ENCODE measurements around the gene MAML2. TPM values are rescaled to one million over a fixed set of nuclear protein-coding genes. Genes with fewer than 3 reads are reported as not detected.

The MAML2 gene
- polyA plus RNA-seq, 3 donors: 0.57 to 7.6 (median 1.2) TPM

DNA sequence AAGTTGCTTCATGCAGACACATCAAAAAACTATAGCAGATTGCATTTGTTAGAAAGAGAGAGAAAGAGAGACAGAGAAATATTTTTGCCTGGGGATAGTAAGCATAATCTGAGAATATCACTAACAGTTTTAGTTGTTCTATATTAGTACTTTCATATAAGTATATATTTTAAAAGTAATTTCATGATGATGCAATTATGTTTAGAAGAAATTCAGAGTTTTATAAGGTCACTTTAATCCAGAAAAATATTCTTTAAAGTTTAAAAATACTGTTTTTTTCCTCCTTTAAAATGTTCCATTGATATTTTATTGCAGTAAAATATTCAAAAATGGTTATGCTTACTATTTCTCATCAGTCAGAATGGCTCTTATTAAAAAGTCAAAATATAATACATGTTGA, 332.3 kb downstream of the MAML2 start:
- H3K9me3 ChIP-seq (replicated peaks in 1 of 2; ENCODE audit: control insufficient read depth in 1 of 2, insufficient read depth in 1 of 2, low read length in 2 of 2): no peaks in the 10 kb centered on the region
- no peak for DNase-seq
- peaks cover 19% of the 10 kb centered on the region for H3K4me1 Mint-ChIP-seq
- H3K36me3 Mint-ChIP-seq: no peaks in the 10 kb centered on the region
- no peak overlapping the region for H3K4me3 ChIP-seq (replicated peaks in 1 of 3; ENCODE audit: low read depth in 2 of 3, low read length in 3 of 3)
- H3K4me3 Mint-ChIP-seq: no peak overlapping the region
- H3K36me3 ChIP-seq (replicated peaks in 1 of 2; ENCODE audit: control insufficient read depth in 1 of 2, insufficient read depth in 2 of 2, low read length in 2 of 2): no peaks in the 10 kb centered on the region
- no peak overlapping the region for H3K27ac Mint-ChIP-seq
- no peak overlapping the region for H3K4me2 ChIP-seq (replicated peaks; ENCODE audit: extremely low read depth, low read length, poor library complexity, severe bottlenecking)
- peaks cover 3 to 5% of the 10 kb centered on the region in 2 donors for H3K4me1 ChIP-seq (ENCODE audit: control insufficient read depth in 1 of 2, insufficient read depth in 2 of 2, low read length in 2 of 2)
- H3K27me3 ChIP-seq (ENCODE audit: control insufficient read depth in 2 of 2, insufficient read depth in 2 of 2, low read length in 2 of 2): no peaks in the 10 kb centered on the region
- H3K27ac ChIP-seq (ENCODE audit: low read depth in 1 of 2, low read length in 2 of 2): no peak overlapping the region
- peaks cover 0 to 2% (median 0%) of the 10 kb centered on the region in 7 donors for H3K9me3 Mint-ChIP-seq
- H3K27me3 Mint-ChIP-seq (ENCODE audit: low read depth in 3 of 3): peaks cover 0 to 7% (median 1%) of the 10 kb centered on the region in 3 donors
- intact Hi-C loops (cut with micrococcal nuclease): no loop called here
- H4K20me1 ChIP-seq (ENCODE audit: insufficient read depth, low read length): peaks cover 24% of the 10 kb centered on the region
- no peaks in the 10 kb centered on the region for H3K79me2 ChIP-seq (ENCODE audit: insufficient read depth, low read length)
- H3K9ac ChIP-seq (ENCODE audit: insufficient read depth, low read length, poor library complexity, severe bottlenecking): no peak overlapping the region
- TF ChIP-seq CTCF (IDR thresholded peaks at IDR 0.05): no peak
- H2AFZ ChIP-seq (ENCODE audit: insufficient read depth, low read depth, low read length, poor library complexity, severe bottlenecking): no peak overlapping the region

DNA sequence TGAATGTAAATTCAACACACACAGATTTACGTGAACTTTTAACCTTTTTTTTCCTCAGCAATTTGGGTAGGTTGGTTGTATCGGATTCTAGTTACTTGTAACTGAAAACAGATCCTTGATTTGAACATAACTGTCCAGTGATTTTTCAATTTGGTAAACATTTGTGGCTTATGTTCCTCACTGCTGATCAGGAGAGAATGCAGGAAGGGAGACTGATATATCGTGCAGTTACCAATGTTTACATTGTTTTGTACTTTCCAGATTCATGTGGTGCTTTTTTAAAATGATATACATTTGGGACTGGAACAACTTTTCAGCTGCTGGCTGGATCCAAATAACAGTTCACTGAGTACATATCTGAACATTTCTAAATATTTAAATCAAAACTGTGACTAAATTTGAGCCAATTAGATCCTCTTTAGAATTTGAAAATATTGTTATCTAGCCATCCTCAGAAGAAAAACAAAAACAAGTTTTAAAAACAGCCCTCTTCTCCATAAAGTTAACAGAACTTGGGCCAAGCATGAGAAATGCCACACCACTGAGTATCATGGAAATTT, 334.8 kb downstream of the MAML2 start:
- intact Hi-C loops (cut with micrococcal nuclease): no loop called here
- no CpG with 5 or more reads among the region's 3 CpGs for WGBS (ENCODE audit: insufficient coverage)

More for the DNA sequence above, 334.8 kb downstream of the MAML2 start:
- Mint-ChIP-seq H3K36me3 (no peaks in the 10 kb centered on the region), H3K4me1 (peaks cover 5% of the 10 kb centered on the region), H3K27me3 (ENCODE audit: low read depth in 3 of 3) (peaks cover 0 to 4% (median 1%) of the 10 kb centered on the region in 3 donors), H3K4me3 (no peak overlapping the region), H3K9me3 (peaks cover 0 to 2% (median 0%) of the 10 kb centered on the region in 7 donors), H3K27ac (no peak overlapping the region)
- no peak overlapping the region for H3K4me2 ChIP-seq (replicated peaks; ENCODE audit: extremely low read depth, low read length, poor library complexity, severe bottlenecking)
- H3K9me3 ChIP-seq (replicated peaks in 1 of 2; ENCODE audit: control insufficient read depth in 1 of 2, insufficient read depth in 1 of 2, low read length in 2 of 2): no peaks in the 10 kb centered on the region
- peaks cover 11% of the 10 kb centered on the region for H4K20me1 ChIP-seq (ENCODE audit: insufficient read depth, low read length)
- no peak overlapping the region for H3K4me3 ChIP-seq (replicated peaks in 1 of 3; ENCODE audit: low read depth in 2 of 3, low read length in 3 of 3)
- H3K27me3 ChIP-seq (ENCODE audit: control insufficient read depth in 2 of 2, insufficient read depth in 2 of 2, low read length in 2 of 2): no peaks in the 10 kb centered on the region
- H3K27ac ChIP-seq (ENCODE audit: low read depth in 1 of 2, low read length in 2 of 2): no peak overlapping the region
- H2AFZ ChIP-seq (ENCODE audit: insufficient read depth, low read depth, low read length, poor library complexity, severe bottlenecking): no peak overlapping the region
- no peaks in the 10 kb centered on the region for H3K36me3 ChIP-seq (replicated peaks in 1 of 2; ENCODE audit: control insufficient read depth in 1 of 2, insufficient read depth in 2 of 2, low read length in 2 of 2)
- TF ChIP-seq CTCF (IDR thresholded peaks at IDR 0.05): no peak
- no peaks in the 10 kb centered on the region for H3K79me2 ChIP-seq (ENCODE audit: insufficient read depth, low read length)
- H3K9ac ChIP-seq (ENCODE audit: insufficient read depth, low read length, poor library complexity, severe bottlenecking): no peak overlapping the region
- H3K4me1 ChIP-seq (ENCODE audit: control insufficient read depth in 1 of 2, insufficient read depth in 2 of 2, low read length in 2 of 2): peaks cover 0 to 3% of the 10 kb centered on the region in 2 donors
- DNase-seq: no peak
